GM15510 (cell line): Measurements from ENCODE around the gene PDE4B.

Experiments
- POLR2A ChIP-seq: IDR thresholded peaks from 3 replicates; pipeline ENCODE4 v1.6.1; 2011; ENCODE audit warnings: borderline replicate concordance; ENCODE audit not compliant: insufficient read length; ENCODE audit errors: extremely low read depth

Gene PDE4B

GRCh38 chr1:65840683-65841082 lies 48.0 kb downstream of the PDE4B start:
- TF ChIP-seq POLR2A = no peak

- TF ChIP-seq POLR2A = no peak
Observed at GRCh38 chr1:65844296-65844695, 51.6 kb downstream of the PDE4B start.

GRCh38 chr1:65844821-65845534 lies 52.3 kb downstream of the PDE4B start:
- TF ChIP-seq POLR2A = no peak

- TF ChIP-seq POLR2A = no peak
Observed at GRCh38 chr1:65845535-65846060, 52.9 kb downstream of the PDE4B start.

GRCh38 chr1:65846866-65847265 lies 54.2 kb downstream of the PDE4B start:
- TF ChIP-seq POLR2A = no peak

- no peak for TF ChIP-seq POLR2A
Observed at GRCh38 chr1:65850281-65850680, 57.6 kb downstream of the PDE4B start.

- TF ChIP-seq POLR2A = no peak
Observed at GRCh38 chr1:65866439-65866838, 73.7 kb downstream of the PDE4B start.

GRCh38 chr1:65872301-65872700 lies 79.6 kb downstream of the PDE4B start:
- TF ChIP-seq POLR2A = no peak

GRCh38 chr1:65880611-65881010 lies 87.9 kb downstream of the PDE4B start:
- TF ChIP-seq POLR2A = no peak

- no peak for TF ChIP-seq POLR2A
Observed at GRCh38 chr1:65881067-65881594, 88.4 kb downstream of the PDE4B start.

GRCh38 chr1:65882076-65882475 lies 89.4 kb downstream of the PDE4B start:
- TF ChIP-seq POLR2A = no peak

- TF ChIP-seq POLR2A = no peak
Observed at GRCh38 chr1:65889441-65889840, 96.7 kb downstream of the PDE4B start.

GRCh38 chr1:65890201-65890843 lies 97.6 kb downstream of the PDE4B start:
- no peak for TF ChIP-seq POLR2A

GRCh38 chr1:65894738-65895605 lies 102.3 kb downstream of the PDE4B start:
- TF ChIP-seq POLR2A = no peak

GRCh38 chr1:65896721-65897120 lies 104.0 kb downstream of the PDE4B start:
- no peak for TF ChIP-seq POLR2A
